HG02973 (cell line): Measurements from ENCODE around the gene METTL27.
"Not testable (repeated sequence)": the region's sequence is repeated elsewhere in the genome, so short reads cannot be mapped to it uniquely, and the experiment has no call there.

Source experiments
- ATAC-seq: cut with Tn5 transposase; IDR thresholded peaks from one replicate; pipeline ENCODE4 v1.9.1; 2021; ENCODE audit warnings: moderate library complexity; ENCODE audit not compliant: unreplicated experiment

Gene METTL27

GRCh38 chr7:73822319-73823173, 19.8 kb downstream of the METTL27 start:
- ATAC-seq, result no peak

GRCh38 chr7:73821597-73822285, 20.6 kb downstream of the METTL27 start:
- not testable (repeated sequence) for ATAC-seq

- ATAC-seq, result no peak
Measured at GRCh38 chr7:73820013-73820412, 22.3 kb downstream of the METTL27 start.

- no peak for ATAC-seq
Measured at GRCh38 chr7:73817121-73817520, 25.2 kb downstream of the METTL27 start.

- ATAC-seq, result no peak
Measured at GRCh38 chr7:73815436-73815835, 26.9 kb downstream of the METTL27 start.

GRCh38 chr7:73812996-73813395, 29.3 kb downstream of the METTL27 start:
- ATAC-seq, result no peak

GRCh38 chr7:73811760-73812168, 30.6 kb downstream of the METTL27 start:
- ATAC-seq, result no peak

- no peak for ATAC-seq
Measured at GRCh38 chr7:73810998-73811360, 31.3 kb downstream of the METTL27 start.

GRCh38 chr7:73809467-73809951, 32.8 kb downstream of the METTL27 start:
- ATAC-seq, result no peak

- ATAC-seq, result no peak
Measured at GRCh38 chr7:73802459-73802858, 39.9 kb downstream of the METTL27 start.

- no peak for ATAC-seq
Measured at GRCh38 chr7:73801577-73801976, 40.7 kb downstream of the METTL27 start.

- ATAC-seq, result no peak
Measured at GRCh38 chr7:73799282-73800141, 42.8 kb downstream of the METTL27 start.

- ATAC-seq, result not testable (repeated sequence)
Measured at GRCh38 chr7:73797176-73797575, 45.1 kb downstream of the METTL27 start.

GRCh38 chr7:73796656-73797055, 45.7 kb downstream of the METTL27 start:
- ATAC-seq, result not testable (repeated sequence)

GRCh38 chr7:73795188-73795587, 47.1 kb downstream of the METTL27 start:
- not testable (repeated sequence) for ATAC-seq

GRCh38 chr7:73791170-73791690, 51.1 kb downstream of the METTL27 start:
- ATAC-seq, result not testable (repeated sequence)

GRCh38 chr7:73789051-73789450, 53.3 kb downstream of the METTL27 start:
- no peak for ATAC-seq

GRCh38 chr7:73787786-73788048, 54.6 kb downstream of the METTL27 start:
- ATAC-seq, result not testable (repeated sequence)

- no peak for ATAC-seq
Measured at GRCh38 chr7:73786588-73786987, 55.7 kb downstream of the METTL27 start.
